ENCODE data around the gene HMHB1.

The HMHB1 gene

GRCh38 chr5:143837306-143837848, 25.4 kb downstream of the HMHB1 start:
- DNase-seq (ENCODE audit: low spot score), result no peak
- H3K27ac ChIP-seq, result no peak overlapping the region
- no peak for TF ChIP-seq CTCF (IDR thresholded peaks at IDR 0.05)
- H3K4me3 ChIP-seq, result no peak overlapping the region

DNA sequence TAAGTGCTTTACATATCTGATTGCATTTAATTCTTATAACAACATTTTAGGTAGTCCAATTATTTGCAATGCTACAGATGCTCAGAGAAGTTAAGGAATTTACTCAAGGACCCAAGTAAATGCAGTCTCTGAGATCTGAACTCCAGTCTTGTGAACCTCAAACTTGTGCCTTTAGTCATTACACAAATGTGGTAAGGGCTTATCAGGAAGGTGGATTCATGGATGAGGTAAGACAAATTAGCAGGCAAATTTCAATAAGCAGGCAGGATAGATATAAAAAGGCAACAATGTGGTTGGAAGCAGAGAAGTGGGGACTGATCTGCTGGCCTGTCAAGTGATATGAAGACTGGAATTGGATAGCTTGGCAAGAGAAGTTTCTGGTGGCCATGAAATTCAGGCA, 29.5 kb downstream of the HMHB1 start:
- no peak for TF ChIP-seq CTCF (IDR thresholded peaks at IDR 0.05)
- DNase-seq (ENCODE audit: low spot score), result no peak
- no peak overlapping the region for H3K27ac ChIP-seq
- H3K4me3 ChIP-seq, result no peak overlapping the region

DNA sequence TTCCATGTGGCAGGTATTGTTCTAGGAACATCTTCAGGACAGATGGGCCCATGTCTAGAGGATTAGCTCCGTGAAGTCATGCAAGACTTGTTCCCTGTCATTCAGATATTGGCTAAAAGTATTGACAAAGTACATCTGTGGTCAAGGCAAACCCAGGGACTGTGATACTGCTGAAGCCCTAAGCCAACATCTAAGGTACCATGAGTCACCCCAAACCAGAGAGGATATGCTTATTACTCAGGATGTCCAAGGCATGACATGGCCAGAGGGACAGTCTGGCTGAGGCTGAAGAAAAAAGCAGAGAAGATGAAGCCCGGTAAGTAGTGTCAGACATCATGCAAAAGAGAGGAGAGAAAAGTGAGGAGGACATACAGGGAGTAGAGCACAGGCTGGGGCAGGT, 31.0 kb downstream of the HMHB1 start:
- Histone ChIP-seq H3K4me3 (no peak overlapping the region), H3K27ac (no peak overlapping the region)
- no peak for TF ChIP-seq CTCF (IDR thresholded peaks at IDR 0.05)
- DNase-seq (ENCODE audit: low spot score), result no peak

DNA sequence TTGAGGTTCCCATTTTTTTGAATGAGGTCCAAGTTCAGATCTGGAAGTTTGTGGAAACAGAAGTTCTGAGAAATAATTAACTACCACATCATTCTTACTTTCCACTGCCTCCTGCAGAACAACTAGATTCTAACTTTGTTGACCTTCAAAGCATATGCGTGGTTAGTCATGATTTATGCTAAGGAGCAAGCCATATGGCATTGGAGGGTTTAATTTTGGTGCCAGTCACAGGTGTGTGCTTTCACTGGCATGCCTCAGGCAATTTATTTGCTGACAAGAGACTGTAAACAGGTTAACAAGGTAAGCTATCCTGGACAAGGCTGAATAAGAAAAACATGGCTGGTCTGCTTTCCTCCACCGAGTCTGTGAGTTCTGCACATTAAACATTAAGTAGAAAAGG, 31.5 kb downstream of the HMHB1 start:
- TF ChIP-seq CTCF (IDR thresholded peaks at IDR 0.05), result no peak
- Histone ChIP-seq H3K27ac (no peak overlapping the region), H3K4me3 (no peak overlapping the region)
- DNase-seq (ENCODE audit: low spot score), result no peak

GRCh38 chr5:143850050-143850683, 38.2 kb downstream of the HMHB1 start:
- no peak for TF ChIP-seq CTCF (IDR thresholded peaks at IDR 0.05)
- H3K4me3 ChIP-seq, result no peak overlapping the region
- H3K27ac ChIP-seq, result no peak overlapping the region
- DNase-seq (ENCODE audit: low spot score), result no peak

- H3K27ac ChIP-seq, result no peak overlapping the region
- no peak for TF ChIP-seq CTCF (IDR thresholded peaks at IDR 0.05)
- no peak overlapping the region for H3K4me3 ChIP-seq
- DNase-seq (ENCODE audit: low spot score), result no peak
Measured at GRCh38 chr5:143851383-143851782, 39.4 kb downstream of the HMHB1 start.

DNA sequence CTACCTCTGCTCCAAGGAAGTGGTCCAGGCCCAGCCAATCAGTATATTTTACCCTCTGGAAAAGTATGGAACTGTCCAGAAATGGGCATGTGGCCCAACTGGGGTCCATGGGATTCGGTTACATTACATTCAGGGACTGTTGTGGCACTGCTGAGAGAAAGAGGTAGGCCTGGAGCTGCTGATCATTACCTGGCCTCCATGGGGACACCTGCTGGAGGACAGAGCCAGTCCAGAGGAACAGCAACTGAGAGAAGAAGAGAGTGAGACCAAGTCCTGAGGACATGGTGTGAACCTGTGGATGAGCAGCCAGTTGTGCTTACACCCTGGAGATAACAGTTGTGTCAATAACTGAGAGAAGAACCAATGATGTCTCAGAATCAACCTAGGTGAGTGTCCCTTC, 48.2 kb downstream of the HMHB1 start:
- Histone ChIP-seq H3K27ac (no peak overlapping the region), H3K4me3 (no peak overlapping the region)
- TF ChIP-seq CTCF (IDR thresholded peaks at IDR 0.05), result no peak
- no peak for DNase-seq (ENCODE audit: low spot score)

All from coronary artery (tissue), 2 donors.